ENCODE measurements around the gene FOXD2. TPM values are rescaled to one million over a fixed set of nuclear protein-coding genes. Genes with fewer than 3 reads are reported as not detected.

Gene FOXD2
- total RNA-seq, 1 experiment from 2014 or later = 0.07 TPM

- TF ChIP-seq ATF2 (CRISPR knock-in tag; IDR thresholded peaks at IDR 0.05; ENCODE audit: borderline replicate concordance, low read depth) (no peak), CDX4 (CRISPR knock-in tag; IDR thresholded peaks at IDR 0.05; ENCODE audit: borderline replicate concordance) (no peak)
Measured at GRCh38 chr1:47401761-47402160, 36.1 kb upstream of the FOXD2 start (continued).

DNA sequence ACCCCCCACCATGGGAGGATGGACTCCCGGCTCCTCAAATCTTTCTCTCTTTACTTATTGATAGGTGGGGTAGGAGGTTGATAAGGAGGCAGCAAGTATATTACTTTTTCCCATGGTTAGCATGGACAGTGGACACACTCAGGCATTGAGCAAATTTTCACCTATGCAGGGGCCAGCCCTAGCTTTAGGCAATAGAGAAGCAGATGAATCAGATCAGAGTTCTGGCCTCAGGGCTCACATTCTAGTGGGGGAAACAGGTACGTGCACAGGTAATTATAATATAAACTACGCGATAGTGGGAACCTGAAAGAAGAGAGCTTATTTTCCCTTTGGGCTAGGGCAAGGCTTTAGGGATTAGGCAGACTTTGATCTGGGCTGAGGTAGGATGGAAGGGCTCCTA is 35.3 kb upstream of the FOXD2 start:
- DNase-seq (ENCODE audit: low spot score) (no peak), ATAC-seq (no peak)
- no peak overlapping the region for H3K4me3 Mint-ChIP-seq
- no peaks in the 10 kb centered on the region for H3K4me1 Mint-ChIP-seq
- H3K27ac Mint-ChIP-seq = no peak overlapping the region
- no peaks in the 10 kb centered on the region for H3K9me3 Mint-ChIP-seq
- H3K36me3 Mint-ChIP-seq = no peaks in the 10 kb centered on the region
- POLR2A ChIA-PET = no interaction called here
- peaks cover 42% of the 10 kb centered on the region for H3K27me3 Mint-ChIP-seq (ENCODE audit: low read depth)
- TF ChIP-seq CREB1 (CRISPR knock-in tag; IDR thresholded peaks at IDR 0.05) (no peak), JAZF1 (CRISPR knock-in tag; IDR thresholded peaks at IDR 0.05) (no peak)
- CTCF ChIA-PET = interaction anchor here (1.0 to 3.4 kb wide), 4 partner anchors 14 to 35 kb away, joined by 5 to 15 read pairs (median 8); no protein-coding TSS in a partner anchor

DNA sequence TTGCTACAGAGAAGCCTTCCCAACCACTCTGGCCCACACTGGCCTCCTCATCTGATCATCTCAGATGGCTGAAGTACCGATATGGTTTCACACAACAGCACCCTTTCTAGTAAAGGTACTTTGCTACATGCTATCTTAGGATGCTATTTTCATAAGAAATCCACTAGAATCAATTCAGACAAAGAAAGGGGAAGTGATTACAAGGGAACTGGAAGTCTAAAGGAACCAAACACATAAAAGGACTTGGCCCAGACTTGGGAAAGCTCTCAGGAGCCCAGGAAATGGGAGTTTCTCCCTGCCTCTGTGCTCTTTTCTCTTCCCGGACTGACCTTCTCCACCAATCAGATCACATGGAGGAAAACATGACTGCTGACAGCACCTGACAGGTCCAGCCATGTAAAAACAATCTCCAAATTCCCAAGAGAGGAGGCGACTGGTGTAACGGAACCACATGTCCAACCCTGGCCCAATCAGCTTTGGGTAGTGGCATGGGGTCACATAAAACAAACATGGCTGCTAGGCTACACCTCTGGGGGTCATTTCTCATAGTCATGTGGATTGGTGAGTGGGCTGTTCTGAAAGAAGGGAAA is 34.4 kb upstream of the FOXD2 start:
- no peaks in the 10 kb centered on the region for H3K4me1 Mint-ChIP-seq
- TF ChIP-seq, protein P1, sequence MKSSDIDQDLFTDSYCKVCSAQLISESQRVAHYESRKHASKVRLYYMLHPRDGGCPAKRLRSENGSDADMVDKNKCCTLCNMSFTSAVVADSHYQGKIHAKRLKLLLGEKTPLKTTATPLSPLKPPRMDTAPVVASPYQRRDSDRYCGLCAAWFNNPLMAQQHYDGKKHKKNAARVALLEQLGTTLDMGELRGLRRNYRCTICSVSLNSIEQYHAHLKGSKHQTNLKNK (CRISPR knock-in tag; IDR thresholded peaks at IDR 0.05) = no peak
- TF ChIP-seq NR3C1 (CRISPR knock-in tag; conservative IDR thresholded peaks at IDR 0.05; ENCODE audit: low read depth) (no peak), GTF2I (CRISPR knock-in tag; conservative IDR thresholded peaks at IDR 0.05) (no peak), ZNF232 (CRISPR knock-in tag; IDR thresholded peaks at IDR 0.05) (no peak), TP53 (CRISPR knock-in tag; IDR thresholded peaks at IDR 0.05) (no peak), ZNF317 (CRISPR knock-in tag; IDR thresholded peaks at IDR 0.05; ENCODE audit: borderline replicate concordance, low read depth) (no peak), ZNF396 (CRISPR knock-in tag; IDR thresholded peaks at IDR 0.05; ENCODE audit: borderline replicate concordance) (no peak), KAT7 (CRISPR knock-in tag; IDR thresholded peaks at IDR 0.05; ENCODE audit: borderline replicate concordance) (no peak)
- TF ChIP-seq, protein P2, sequence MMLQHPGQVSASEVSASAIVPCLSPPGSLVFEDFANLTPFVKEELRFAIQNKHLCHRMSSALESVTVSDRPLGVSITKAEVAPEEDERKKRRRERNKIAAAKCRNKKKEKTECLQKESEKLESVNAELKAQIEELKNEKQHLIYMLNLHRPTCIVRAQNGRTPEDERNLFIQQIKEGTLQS (CRISPR knock-in tag; conservative IDR thresholded peaks at IDR 0.05) = no peak
- H3K36me3 Mint-ChIP-seq = no peaks in the 10 kb centered on the region
- H3K27me3 Mint-ChIP-seq (ENCODE audit: low read depth) = peaks cover 41% of the 10 kb centered on the region
- no peaks in the 10 kb centered on the region for H3K9me3 Mint-ChIP-seq
- ChIA-PET POLR2A (no interaction called here), CTCF (interaction anchor here (1.0 to 3.4 kb wide), 2 partner anchors 15 to 34 kb away, joined by 6 to 15 read pairs; no protein-coding TSS in a partner anchor)
- no peak for DNase-seq (ENCODE audit: low spot score)
- no peak overlapping the region for H3K4me3 Mint-ChIP-seq
- ATAC-seq = no peak
- H3K27ac Mint-ChIP-seq = no peak overlapping the region

DNA sequence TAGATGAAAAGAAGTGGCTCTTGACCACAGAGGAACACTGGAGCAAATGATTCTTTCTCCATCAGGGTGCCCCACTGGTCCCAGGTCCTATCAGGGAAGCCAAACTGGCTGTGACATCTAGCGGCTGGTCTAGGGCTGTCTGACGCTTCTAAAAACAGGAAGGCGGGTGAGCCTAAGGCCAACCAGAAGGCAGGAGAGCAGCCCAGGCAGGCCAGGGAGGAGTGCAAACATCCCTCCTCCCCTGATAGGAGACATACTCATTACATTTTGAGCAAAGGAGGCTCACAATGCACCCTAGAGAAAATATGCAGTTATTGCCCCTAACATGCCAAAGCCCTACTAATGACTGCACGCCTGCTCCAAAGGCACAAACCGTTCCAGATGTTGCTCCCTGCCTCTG is 32.1 kb upstream of the FOXD2 start:
- Mint-ChIP-seq H3K9me3 (no peaks in the 10 kb centered on the region), H3K4me1 (no peaks in the 10 kb centered on the region), H3K36me3 (no peaks in the 10 kb centered on the region), H3K4me3 (no peak overlapping the region), H3K27ac (no peak overlapping the region), H3K27me3 (ENCODE audit: low read depth) (peaks cover 55% of the 10 kb centered on the region)
- CTCF ChIA-PET = interaction anchor here (1.1 to 1.2 kb wide), 2 partner anchors 18 to 32 kb away, joined by 3 to 4 read pairs; partner anchors contain the start of gene FOXD2
- no peak for DNase-seq (ENCODE audit: low spot score)
- POLR2A ChIA-PET = no interaction called here
- peak; percentile 77 for ATAC-seq
- TF ChIP-seq ZNF423 (CRISPR knock-in tag; IDR thresholded peaks at IDR 0.05) (no peak), ETV6 (CRISPR knock-in tag; IDR thresholded peaks at IDR 0.05) (no peak), NR2C2 (CRISPR knock-in tag; IDR thresholded peaks at IDR 0.05) (no peak), GRHL2 (CRISPR knock-in tag; IDR thresholded peaks at IDR 0.05; ENCODE audit: insufficient replicate concordance, severe bottlenecking) (no peak), NFYB (CRISPR knock-in tag; conservative IDR thresholded peaks at IDR 0.05; ENCODE audit: low read depth) (no peak), PRRX2 (CRISPR knock-in tag; IDR thresholded peaks at IDR 0.05) (no peak)
- TF ChIP-seq, protein P3, sequence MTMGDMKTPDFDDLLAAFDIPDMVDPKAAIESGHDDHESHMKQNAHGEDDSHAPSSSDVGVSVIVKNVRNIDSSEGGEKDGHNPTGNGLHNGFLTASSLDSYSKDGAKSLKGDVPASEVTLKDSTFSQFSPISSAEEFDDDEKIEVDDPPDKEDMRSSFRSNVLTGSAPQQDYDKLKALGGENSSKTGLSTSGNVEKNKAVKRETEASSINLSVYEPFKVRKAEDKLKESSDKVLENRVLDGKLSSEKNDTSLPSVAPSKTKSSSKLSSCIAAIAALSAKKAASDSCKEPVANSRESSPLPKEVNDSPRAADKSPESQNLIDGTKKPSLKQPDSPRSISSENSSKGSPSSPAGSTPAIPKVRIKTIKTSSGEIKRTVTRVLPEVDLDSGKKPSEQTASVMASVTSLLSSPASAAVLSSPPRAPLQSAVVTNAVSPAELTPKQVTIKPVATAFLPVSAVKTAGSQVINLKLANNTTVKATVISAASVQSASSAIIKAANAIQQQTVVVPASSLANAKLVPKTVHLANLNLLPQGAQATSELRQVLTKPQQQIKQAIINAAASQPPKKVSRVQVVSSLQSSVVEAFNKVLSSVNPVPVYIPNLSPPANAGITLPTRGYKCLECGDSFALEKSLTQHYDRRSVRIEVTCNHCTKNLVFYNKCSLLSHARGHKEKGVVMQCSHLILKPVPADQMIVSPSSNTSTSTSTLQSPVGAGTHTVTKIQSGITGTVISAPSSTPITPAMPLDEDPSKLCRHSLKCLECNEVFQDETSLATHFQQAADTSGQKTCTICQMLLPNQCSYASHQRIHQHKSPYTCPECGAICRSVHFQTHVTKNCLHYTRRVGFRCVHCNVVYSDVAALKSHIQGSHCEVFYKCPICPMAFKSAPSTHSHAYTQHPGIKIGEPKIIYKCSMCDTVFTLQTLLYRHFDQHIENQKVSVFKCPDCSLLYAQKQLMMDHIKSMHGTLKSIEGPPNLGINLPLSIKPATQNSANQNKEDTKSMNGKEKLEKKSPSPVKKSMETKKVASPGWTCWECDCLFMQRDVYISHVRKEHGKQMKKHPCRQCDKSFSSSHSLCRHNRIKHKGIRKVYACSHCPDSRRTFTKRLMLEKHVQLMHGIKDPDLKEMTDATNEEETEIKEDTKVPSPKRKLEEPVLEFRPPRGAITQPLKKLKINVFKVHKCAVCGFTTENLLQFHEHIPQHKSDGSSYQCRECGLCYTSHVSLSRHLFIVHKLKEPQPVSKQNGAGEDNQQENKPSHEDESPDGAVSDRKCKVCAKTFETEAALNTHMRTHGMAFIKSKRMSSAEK (CRISPR knock-in tag; IDR thresholded peaks at IDR 0.05; ENCODE audit: borderline replicate concordance) = no peak
- TF ChIP-seq, protein P4, sequence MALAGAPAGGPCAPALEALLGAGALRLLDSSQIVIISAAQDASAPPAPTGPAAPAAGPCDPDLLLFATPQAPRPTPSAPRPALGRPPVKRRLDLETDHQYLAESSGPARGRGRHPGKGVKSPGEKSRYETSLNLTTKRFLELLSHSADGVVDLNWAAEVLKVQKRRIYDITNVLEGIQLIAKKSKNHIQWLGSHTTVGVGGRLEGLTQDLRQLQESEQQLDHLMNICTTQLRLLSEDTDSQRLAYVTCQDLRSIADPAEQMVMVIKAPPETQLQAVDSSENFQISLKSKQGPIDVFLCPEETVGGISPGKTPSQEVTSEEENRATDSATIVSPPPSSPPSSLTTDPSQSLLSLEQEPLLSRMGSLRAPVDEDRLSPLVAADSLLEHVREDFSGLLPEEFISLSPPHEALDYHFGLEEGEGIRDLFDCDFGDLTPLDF (CRISPR knock-in tag; IDR thresholded peaks at IDR 0.05) = no peak

All from WTC11 (cell line).